Activated T-cell treated with anti-CD3 and anti-CD28 coated beads for 24 hours (primary cell): ENCODE results near the gene PTK6.
"Not testable (repeated sequence)": the region's sequence is repeated elsewhere in the genome, so short reads cannot be mapped to it uniquely, and the experiment has no call there.

Source experiments
- DNase-seq: peaks from one replicate; pipeline ENCODE4 v3.0.0-alpha.2; 2020; ENCODE audit warnings: low read depth

The PTK6 gene

GRCh38 chr20:63529861-63530787 lies 7.1 kb downstream of the PTK6 start:
- no peak for DNase-seq

- no peak for DNase-seq
Observed at GRCh38 chr20:63529180-63529860, 7.9 kb downstream of the PTK6 start.

GRCh38 chr20:63527184-63527583 lies 10.0 kb downstream of the PTK6 start:
- no peak for DNase-seq

GRCh38 chr20:63525971-63526370 lies 11.2 kb downstream of the PTK6 start:
- no peak for DNase-seq

- DNase-seq, result no peak
Observed at GRCh38 chr20:63525185-63525584, 12.0 kb downstream of the PTK6 start.

- no peak for DNase-seq
Observed at GRCh38 chr20:63522981-63523611, 14.1 kb downstream of the PTK6 start.

GRCh38 chr20:63522091-63522868 lies 14.9 kb downstream of the PTK6 start:
- DNase-seq, result no peak

- DNase-seq, result no peak
Observed at GRCh38 chr20:63521602-63522001, 15.6 kb downstream of the PTK6 start.

GRCh38 chr20:63520934-63521601 lies 16.1 kb downstream of the PTK6 start:
- DNase-seq, result peak; percentile 61

GRCh38 chr20:63520504-63520933 lies 16.7 kb downstream of the PTK6 start, which contains the start of gene PPDPF:
Gene PPDPF, plus strand, starts transcription at chr20:63520765. Its CDS starts 544 bp downstream, at chr20:63521309.
- peak; percentile 77 for DNase-seq

- DNase-seq, result peak; percentile 49
Observed at GRCh38 chr20:63519668-63520503, 17.3 kb downstream of the PTK6 start.

GRCh38 chr20:63518946-63519667 lies 18.1 kb downstream of the PTK6 start:
- DNase-seq, result no peak

GRCh38 chr20:63518351-63518861 lies 18.8 kb downstream of the PTK6 start:
- DNase-seq, result no peak

- DNase-seq, result no peak
Observed at GRCh38 chr20:63517376-63518309, 19.5 kb downstream of the PTK6 start.

GRCh38 chr20:63514520-63514919 lies 22.7 kb downstream of the PTK6 start:
- not testable (repeated sequence) for DNase-seq

GRCh38 chr20:63513207-63513606 lies 24.0 kb downstream of the PTK6 start:
- DNase-seq, result no peak

- DNase-seq, result no peak
Observed at GRCh38 chr20:63509088-63509564, 28.1 kb downstream of the PTK6 start.
